ENCODE measurements around the gene HOXB13.

GRCh38 chr17:48755356-48755755, 26.8 kb upstream of the HOXB13 start:
- TF ChIP-seq POLR2A (IDR thresholded peaks at IDR 0.05) (no peak), CTCF (IDR thresholded peaks at IDR 0.05) (no peak), POLR2AphosphoS5 (IDR thresholded peaks at IDR 0.05) (no peak)

Measured in prostate gland (tissue), 2 donors.